Activated T-helper 2 cell treated with anti-CD3 and anti-CD28 coated beads, Interferon-gamma antibody, Interleukin-2, Interleukin-4, amounts not matched to agents 10 μg/mL and 5 μg/mL and 100 μg/mL, durations not matched to agents 14 hours and 24 hours and 36 hours (primary cell): ENCODE data around the gene RDH5. TPM values are rescaled to one million over a fixed set of nuclear protein-coding genes. Genes with fewer than 3 reads are reported as not detected.

Experiments used
- DNase-seq: peaks from one replicate; pipeline ENCODE4 v3.0.0; 2021; ENCODE audit warnings: low spot score
- H3K27ac Mint-ChIP-seq: one replicate; pipeline ENCODE4 v1.8.0; 2021; ENCODE audit warnings: mixed read lengths
- H3K27me3 Mint-ChIP-seq: one replicate; pipeline ENCODE4 v1.8.0; 2021; ENCODE audit warnings: low read depth, mixed read lengths
- H3K36me3 Mint-ChIP-seq: one replicate; pipeline ENCODE4 v1.8.0; 2021; ENCODE audit warnings: low read depth, mixed read lengths
- H3K4me1 Mint-ChIP-seq: one replicate; pipeline ENCODE4 v1.8.0; 2021; ENCODE audit warnings: low read depth, mixed read lengths
- H3K4me3 Mint-ChIP-seq: one replicate; pipeline ENCODE4 v1.8.0; 2021; ENCODE audit warnings: low read depth, mild to moderate bottlenecking, moderate library complexity, mixed read lengths
- H3K9me3 Mint-ChIP-seq: one replicate; pipeline ENCODE4 v1.8.0; 2021; ENCODE audit warnings: mixed read lengths
- intact Hi-C: fragments of 100-400 bp; cut with micrococcal nuclease; formaldehyde crosslinking; loops from one replicate; pipeline ENCODE4 v1.15.1; 2023
- total RNA-seq: library from RNA; stranded (reverse); gene quantifications from 2 replicates; pipeline ENCODE4 v1.2.3, GENCODE V29; 2022

Gene RDH5
- total RNA-seq, 1 donor from 2014 or later, result 8.1 TPM

DNA sequence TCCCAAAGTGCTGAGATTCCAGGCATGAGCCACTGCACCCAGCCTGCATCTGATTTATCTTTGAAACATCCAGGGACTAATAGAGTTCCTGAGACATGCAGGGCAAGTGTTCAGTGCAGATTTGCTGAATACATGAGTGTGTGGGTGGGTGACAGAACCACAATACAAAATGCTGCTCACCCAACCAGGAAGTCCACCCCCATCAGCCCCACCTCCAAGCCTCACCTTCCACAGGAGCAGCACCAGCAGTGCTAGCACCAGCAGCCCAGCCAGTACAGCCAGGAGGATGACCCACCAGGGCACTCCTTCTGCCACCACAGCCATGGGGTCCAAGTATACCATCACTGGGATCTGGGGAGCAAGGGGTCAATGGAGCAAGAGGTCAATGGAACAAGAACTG lies 32.4 kb upstream of the RDH5 start:
- Mint-ChIP-seq H3K36me3 (no peaks in the 10 kb centered on the region), H3K27ac (no peak overlapping the region)
- intact Hi-C loops, result no loop called here

DNA sequence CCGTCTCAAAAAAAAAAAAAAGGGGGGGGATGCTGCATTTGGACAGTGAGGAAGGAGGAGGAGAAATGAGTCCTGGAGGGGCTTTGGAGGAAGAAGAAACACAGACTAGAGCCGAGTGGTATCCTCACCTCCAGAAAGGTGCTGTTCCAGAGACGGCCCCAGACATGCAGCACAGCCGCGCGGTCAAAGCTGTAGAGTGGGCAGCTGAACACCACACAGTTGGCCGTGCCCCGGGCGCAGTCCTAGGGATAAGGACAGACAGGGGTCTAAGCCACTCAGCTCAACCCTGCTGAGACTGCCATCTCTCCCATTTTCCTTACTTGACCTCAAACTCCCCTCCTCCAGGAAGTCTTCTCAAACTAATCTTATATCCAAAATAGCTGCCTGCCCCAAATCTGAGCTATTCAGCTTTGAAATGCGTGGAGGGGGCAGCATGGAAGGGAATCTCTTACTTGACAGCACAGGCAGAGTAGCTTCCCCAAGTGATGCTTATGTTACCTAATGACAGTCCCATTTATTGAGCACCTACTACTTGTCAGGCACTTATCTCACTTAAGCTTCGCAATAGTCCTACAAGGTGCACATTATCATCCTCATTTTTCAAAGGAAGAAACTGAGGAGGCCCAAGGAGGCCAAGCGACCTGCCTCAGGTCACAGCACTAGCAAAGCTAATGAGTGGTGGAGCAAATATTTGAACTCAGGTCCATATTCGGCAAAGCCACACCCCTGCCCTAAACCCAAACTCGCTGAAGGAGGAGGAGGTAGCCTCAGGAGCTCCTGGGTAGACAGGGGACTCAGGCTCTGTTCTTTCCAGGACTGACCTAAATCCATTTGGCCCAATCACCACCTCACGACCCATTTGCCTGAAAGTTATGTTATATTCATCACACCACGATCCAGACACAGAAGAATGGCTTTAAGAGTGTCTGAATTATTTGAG lies 31.2 kb upstream of the RDH5 start:
- peaks cover 3% of the 10 kb centered on the region for H3K4me1 Mint-ChIP-seq
- no peak for DNase-seq
- H3K9me3 Mint-ChIP-seq, result no peaks in the 10 kb centered on the region
- no peak overlapping the region for H3K27ac Mint-ChIP-seq
- intact Hi-C loops, result no loop called here
- H3K4me3 Mint-ChIP-seq, result no peak overlapping the region
- H3K36me3 Mint-ChIP-seq, result no peaks in the 10 kb centered on the region
- H3K27me3 Mint-ChIP-seq, result no peaks in the 10 kb centered on the region

More for the DNA sequence above, 32.4 kb upstream of the RDH5 start:
- no peaks in the 10 kb centered on the region for H3K27me3 Mint-ChIP-seq
- no peak for DNase-seq
- H3K4me3 Mint-ChIP-seq, result no peak overlapping the region
- peaks cover 3% of the 10 kb centered on the region for H3K4me1 Mint-ChIP-seq
- H3K9me3 Mint-ChIP-seq, result no peaks in the 10 kb centered on the region

DNA sequence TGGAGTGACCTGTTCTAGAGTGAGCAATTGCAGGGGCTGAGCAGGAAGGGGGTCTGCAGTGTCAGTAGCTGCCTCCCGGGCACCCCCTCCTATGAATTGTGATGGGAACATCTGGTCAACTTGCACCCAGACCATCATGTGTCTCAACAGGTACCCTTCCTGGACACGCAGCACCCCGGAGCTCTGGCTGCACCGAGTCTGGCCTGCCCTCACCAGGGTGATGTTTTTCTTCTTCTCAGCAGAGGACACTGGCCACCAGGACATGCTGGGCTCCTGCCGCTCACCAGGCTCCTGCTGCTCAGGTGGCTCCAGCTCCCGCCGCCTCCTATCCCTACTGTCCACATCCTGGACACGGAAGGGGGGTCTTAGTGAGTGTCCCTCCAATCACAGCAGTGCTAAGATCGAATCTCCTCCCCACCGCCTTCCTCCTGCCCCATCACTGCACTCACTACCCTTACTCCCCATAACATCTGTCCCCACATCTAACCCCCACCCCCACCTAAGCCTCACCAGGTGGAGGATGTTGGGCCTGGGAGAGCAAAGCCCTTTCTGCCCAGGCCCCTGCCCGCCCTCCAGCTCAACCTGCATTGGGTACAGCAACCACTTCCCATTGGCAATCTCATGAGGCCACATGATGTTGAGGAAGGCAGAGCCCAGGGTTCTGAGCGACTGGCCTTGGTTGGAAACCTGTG lies 27.4 kb upstream of the RDH5 start:
- Mint-ChIP-seq H3K27ac (no peak overlapping the region), H3K36me3 (no peaks in the 10 kb centered on the region), H3K4me3 (no peak overlapping the region), H3K4me1 (peaks cover 2% of the 10 kb centered on the region), H3K9me3 (no peaks in the 10 kb centered on the region), H3K27me3 (no peaks in the 10 kb centered on the region)
- DNase-seq, result no peak
- intact Hi-C loops, result no loop called here

DNA sequence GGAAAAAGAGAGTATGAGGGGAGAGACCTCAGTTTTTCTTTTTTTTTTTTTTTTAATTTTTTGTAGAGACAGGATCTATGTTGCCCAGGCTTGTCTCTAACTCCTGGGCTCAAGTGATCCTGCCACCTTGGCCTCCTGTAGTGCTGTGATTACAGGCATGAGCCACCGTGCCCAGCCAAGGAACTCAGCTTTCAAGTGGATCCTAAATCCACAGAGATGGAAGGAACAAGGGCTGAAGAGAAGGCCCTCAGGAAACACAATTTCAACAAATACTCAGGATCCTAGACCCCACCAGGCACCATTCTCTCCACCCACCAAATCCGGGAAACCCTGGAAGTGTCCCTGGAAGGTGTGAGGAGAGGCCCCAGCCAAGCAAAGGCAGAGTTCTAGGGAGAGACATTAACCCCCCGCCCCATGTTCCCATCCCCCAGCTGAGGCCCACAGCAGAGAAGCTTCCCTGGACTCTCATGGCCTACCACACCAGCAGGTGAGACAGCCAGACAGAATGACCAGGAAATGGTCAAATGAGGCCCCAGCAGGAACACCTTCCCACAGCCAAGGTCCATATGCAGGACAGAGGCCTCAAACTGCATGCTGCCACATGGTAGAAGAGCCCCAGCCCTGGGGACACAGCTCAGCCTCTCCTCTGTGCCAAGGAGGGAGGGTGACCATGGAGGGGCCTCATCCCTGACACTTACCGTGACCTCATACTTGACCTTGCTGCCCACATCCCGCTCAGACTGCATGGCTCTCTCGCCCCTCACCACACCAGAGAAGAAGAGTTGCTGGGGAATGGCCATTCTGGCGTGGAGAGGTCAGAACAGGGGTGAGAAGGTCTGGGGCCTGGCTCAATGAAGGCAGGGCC lies 26.6 kb upstream of the RDH5 start:
- no peaks in the 10 kb centered on the region for H3K27me3 Mint-ChIP-seq
- no peak overlapping the region for H3K4me3 Mint-ChIP-seq
- H3K9me3 Mint-ChIP-seq, result no peaks in the 10 kb centered on the region
- H3K4me1 Mint-ChIP-seq, result no peaks in the 10 kb centered on the region
- no peaks in the 10 kb centered on the region for H3K36me3 Mint-ChIP-seq
- DNase-seq, result no peak
- no peak overlapping the region for H3K27ac Mint-ChIP-seq
- intact Hi-C loops, result no loop called here

DNA sequence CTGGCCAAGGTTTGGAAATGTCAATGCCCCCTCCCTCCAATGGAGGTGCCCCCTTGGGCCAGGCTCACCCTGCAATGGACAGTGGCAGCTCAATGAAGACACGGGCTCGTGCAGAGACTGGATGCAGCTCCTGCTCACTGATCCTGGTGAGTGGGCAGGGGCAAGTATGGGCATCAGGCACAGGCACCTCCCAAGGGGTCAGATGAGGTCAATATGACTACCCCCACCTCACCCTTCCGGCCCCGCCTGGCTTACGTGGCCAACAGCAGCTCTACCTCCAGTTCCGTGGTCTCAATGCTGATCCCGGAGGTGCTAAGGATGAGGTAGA lies 26.0 kb upstream of the RDH5 start:
- intact Hi-C loops, result no loop called here
- H3K4me3 Mint-ChIP-seq, result no peak overlapping the region
- no peak overlapping the region for H3K27ac Mint-ChIP-seq
- H3K4me1 Mint-ChIP-seq, result no peaks in the 10 kb centered on the region
- H3K27me3 Mint-ChIP-seq, result no peaks in the 10 kb centered on the region
- H3K36me3 Mint-ChIP-seq, result no peaks in the 10 kb centered on the region
- no peaks in the 10 kb centered on the region for H3K9me3 Mint-ChIP-seq
- no peak for DNase-seq

DNA sequence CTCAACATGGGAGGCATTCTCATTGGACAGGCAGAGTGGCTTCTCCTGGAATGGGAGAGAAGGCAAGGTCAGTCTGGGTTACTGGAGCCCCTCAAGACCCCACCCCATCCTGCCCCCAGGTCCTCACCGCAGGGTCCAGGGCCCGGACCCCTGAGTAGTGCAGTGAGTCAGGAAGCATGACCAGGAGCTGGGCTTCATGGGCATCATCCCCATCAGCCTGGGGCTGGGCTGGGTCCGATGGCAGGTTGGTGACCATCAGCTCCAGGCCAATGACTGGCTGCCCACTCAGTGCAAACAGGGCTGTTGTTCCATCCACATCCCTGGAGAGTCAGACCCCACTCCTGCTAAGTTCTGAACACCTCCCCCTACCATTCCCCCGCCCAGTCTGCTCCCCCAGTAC lies 25.5 kb upstream of the RDH5 start:
- H3K9me3 Mint-ChIP-seq, result no peaks in the 10 kb centered on the region
- no peak overlapping the region for H3K27ac Mint-ChIP-seq
- no peaks in the 10 kb centered on the region for H3K27me3 Mint-ChIP-seq
- intact Hi-C loops, result no loop called here
- no peaks in the 10 kb centered on the region for H3K36me3 Mint-ChIP-seq
- no peak overlapping the region for H3K4me3 Mint-ChIP-seq
- no peaks in the 10 kb centered on the region for H3K4me1 Mint-ChIP-seq
- no peak for DNase-seq

DNA sequence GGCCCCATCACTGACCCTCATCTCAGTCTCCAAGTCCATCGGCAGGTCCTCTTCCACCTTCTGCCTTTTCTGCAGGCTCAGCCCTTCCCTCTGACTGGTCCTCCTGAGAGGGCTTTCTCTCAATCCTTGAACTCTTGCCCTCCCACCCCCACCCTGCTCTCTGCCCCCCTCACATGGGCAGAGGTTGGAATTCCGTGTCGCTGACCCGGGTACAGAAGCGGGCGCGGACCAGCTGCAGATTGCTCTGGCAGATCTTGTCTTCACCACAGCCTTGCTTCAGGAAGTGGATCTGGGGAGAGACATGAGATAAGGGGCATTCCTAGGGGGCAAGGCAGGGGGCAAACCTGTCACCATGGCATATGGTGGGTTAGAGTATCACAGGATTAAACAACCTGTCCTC lies 24.8 kb upstream of the RDH5 start:
- Mint-ChIP-seq H3K36me3 (no peaks in the 10 kb centered on the region), H3K27me3 (no peaks in the 10 kb centered on the region), H3K4me3 (no peak overlapping the region), H3K4me1 (no peaks in the 10 kb centered on the region), H3K9me3 (no peaks in the 10 kb centered on the region), H3K27ac (no peak overlapping the region)
- no peak for DNase-seq
- intact Hi-C loops, result no loop called here

DNA sequence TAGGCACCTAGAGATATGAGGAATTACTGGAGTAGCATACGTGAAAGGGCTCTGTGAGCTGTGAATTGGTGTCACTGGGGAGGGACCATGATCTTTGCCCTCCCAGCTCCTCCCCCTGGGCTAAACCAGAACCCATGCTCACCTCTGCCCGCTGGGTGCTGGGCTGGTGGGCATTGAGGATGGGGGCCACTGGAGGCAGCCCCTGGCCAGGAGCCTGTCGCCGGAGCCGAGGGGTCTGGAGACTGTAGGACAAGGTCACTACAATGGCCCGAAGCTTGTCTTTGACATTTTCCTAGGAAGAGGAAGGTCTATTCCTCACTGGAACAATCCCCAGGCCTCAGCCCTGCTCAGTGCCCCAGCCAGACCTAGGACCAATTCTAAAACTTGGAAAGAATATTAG lies 24.1 kb upstream of the RDH5 start:
- no peaks in the 10 kb centered on the region for H3K4me1 Mint-ChIP-seq
- DNase-seq, result no peak
- H3K9me3 Mint-ChIP-seq, result no peaks in the 10 kb centered on the region
- intact Hi-C loops, result no loop called here
- H3K36me3 Mint-ChIP-seq, result no peaks in the 10 kb centered on the region
- no peak overlapping the region for H3K27ac Mint-ChIP-seq
- no peaks in the 10 kb centered on the region for H3K27me3 Mint-ChIP-seq
- H3K4me3 Mint-ChIP-seq, result no peak overlapping the region

DNA sequence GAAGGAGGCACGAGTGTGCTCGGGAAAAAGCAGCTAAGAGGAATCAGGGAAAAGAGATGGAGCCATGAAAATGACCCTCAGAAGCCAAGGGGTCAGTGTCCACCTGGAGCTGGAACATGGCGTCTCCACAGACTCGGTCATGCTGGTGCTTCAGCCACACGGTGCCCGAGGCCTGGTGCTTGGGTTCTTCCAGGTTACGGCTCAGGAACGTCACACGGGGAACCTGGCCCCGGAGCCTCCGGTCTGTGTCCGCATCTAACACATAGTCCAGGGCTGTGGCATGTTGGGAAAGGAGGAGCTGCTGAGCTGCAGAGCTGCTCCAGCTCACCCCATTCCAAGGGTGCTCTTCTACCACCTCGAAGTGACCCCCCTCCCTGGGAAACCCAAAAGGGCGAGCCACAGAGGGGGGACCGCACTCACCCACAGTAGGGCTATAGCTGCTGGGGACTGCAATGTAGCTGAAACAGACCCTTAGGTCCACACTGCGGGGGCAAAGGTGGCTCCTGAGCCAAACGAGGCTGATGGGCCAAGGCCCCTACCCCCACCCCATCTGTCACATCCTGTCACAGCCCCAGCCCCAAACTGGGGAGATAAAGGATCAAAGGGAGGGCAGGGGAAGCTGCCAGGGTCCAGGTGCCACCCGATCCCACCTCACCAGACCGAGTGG lies 23.3 kb upstream of the RDH5 start:
- no peaks in the 10 kb centered on the region for H3K9me3 Mint-ChIP-seq
- H3K4me3 Mint-ChIP-seq, result no peak overlapping the region
- DNase-seq, result no peak
- no peaks in the 10 kb centered on the region for H3K27me3 Mint-ChIP-seq
- intact Hi-C loops, result no loop called here
- H3K27ac Mint-ChIP-seq, result no peak overlapping the region
- H3K36me3 Mint-ChIP-seq, result no peaks in the 10 kb centered on the region
- no peaks in the 10 kb centered on the region for H3K4me1 Mint-ChIP-seq

DNA sequence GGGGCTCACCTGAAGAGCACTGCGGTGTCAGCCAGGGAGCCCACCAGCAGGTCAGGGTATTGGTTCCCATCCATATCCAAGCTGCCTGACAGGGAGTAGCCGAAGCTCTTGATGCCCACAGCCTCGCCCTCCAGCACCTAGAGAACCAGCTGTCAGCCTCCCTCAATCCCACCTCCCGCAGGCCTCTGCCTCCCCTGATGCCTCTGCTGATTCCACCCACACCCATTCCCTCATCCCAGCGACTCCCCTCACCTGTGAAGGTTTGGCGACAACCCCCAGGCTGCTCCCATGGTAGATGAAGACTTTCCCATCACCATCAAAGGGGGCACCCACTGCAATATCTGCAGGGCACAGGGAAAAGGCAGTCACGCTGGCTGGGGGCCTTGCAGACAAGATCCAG lies 22.5 kb upstream of the RDH5 start:
- no peaks in the 10 kb centered on the region for H3K36me3 Mint-ChIP-seq
- H3K27me3 Mint-ChIP-seq, result no peaks in the 10 kb centered on the region
- no peaks in the 10 kb centered on the region for H3K9me3 Mint-ChIP-seq

DNA sequence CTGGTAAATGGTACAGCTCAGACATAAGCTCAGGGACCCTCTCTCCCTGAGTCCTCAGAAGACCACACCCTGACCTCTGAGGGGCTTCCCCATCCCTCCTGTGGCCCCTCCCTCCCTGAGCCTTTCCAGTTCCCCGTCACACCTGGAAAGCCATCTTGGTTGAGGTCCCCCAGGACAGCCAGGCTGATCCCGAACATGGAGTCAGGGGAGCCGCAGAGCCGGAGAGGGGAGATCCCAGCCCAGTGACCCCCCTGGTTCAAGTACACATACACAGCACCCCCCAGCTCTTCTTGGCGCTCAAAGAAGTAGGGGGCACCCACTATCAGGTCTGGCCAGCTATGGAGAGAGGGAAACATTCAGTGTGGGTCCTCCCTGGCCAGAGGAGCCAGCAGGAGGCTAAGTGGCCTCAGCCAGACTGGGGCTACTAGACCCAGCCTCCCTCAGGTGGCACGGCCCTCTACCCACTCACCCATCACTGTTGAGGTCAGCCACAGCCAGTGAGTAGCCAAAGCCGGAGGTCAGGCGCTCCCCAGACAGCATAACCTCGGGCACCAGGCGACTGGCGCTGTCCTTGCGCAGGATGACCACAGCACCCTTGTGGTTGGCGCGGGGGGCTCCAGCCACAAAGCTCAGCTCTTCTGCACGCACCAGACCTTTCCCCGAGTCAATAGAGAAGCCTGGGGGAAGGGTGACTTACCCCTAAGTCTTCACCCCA lies 21.8 kb upstream of the RDH5 start:
- no peaks in the 10 kb centered on the region for H3K36me3 Mint-ChIP-seq
- H3K4me3 Mint-ChIP-seq, result no peak overlapping the region
- H3K27ac Mint-ChIP-seq, result no peak overlapping the region
- H3K9me3 Mint-ChIP-seq, result no peaks in the 10 kb centered on the region
- intact Hi-C loops, result no loop called here
- H3K27me3 Mint-ChIP-seq, result no peaks in the 10 kb centered on the region
- H3K4me1 Mint-ChIP-seq, result no peaks in the 10 kb centered on the region
- DNase-seq, result no peak

More for the DNA sequence above, 22.5 kb upstream of the RDH5 start:
- intact Hi-C loops, result no loop called here
- H3K4me3 Mint-ChIP-seq, result no peak overlapping the region
- H3K27ac Mint-ChIP-seq, result no peak overlapping the region
- DNase-seq, result no peak
- H3K4me1 Mint-ChIP-seq, result no peaks in the 10 kb centered on the region

DNA sequence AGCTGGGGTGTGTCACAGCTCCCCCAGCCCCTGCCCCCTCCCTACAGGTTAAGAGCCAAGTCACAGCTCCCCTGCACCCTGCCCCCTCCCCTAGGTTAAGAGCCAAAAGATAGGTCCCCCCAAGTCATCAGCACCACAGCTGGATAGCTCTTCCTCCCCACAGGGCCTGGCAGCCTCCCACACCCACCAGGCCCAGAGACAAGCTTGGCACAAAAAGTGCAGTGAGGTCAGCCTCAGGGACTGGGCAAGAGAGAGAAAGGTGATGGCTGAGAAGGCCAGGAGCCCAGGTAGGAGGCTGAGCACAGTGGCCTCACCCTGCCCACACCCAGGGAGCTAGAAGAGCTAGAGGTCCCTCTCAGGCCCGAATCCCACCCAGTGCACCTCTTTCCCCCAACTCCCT lies 21.2 kb upstream of the RDH5 start:
- Mint-ChIP-seq H3K4me3 (no peak overlapping the region), H3K36me3 (no peaks in the 10 kb centered on the region), H3K27ac (no peak overlapping the region), H3K9me3 (no peaks in the 10 kb centered on the region), H3K4me1 (no peaks in the 10 kb centered on the region), H3K27me3 (no peaks in the 10 kb centered on the region)
- intact Hi-C loops, result no loop called here
- DNase-seq, result no peak
